Osteocyte (in vitro differentiated cells): ENCODE data around the gene PCSK7. TPM values are rescaled to one million over a fixed set of nuclear protein-coding genes. Genes with fewer than 3 reads are reported as not detected.

Experiments
- DNase-seq: peaks from one replicate; pipeline ENCODE4 v3.0.0; 2021; ENCODE audit warnings: mixed read lengths; ENCODE audit not compliant: unreplicated experiment; ENCODE audit errors: extremely low spot score
- H3K27ac Mint-ChIP-seq: one replicate; pipeline ENCODE4 v1.8.0; 2021; ENCODE audit warnings: mild to moderate bottlenecking, mixed read lengths; ENCODE audit not compliant: unreplicated experiment
- H3K27me3 Mint-ChIP-seq: one replicate; pipeline ENCODE4 v1.8.0; 2021; ENCODE audit warnings: mixed read lengths; ENCODE audit not compliant: unreplicated experiment
- H3K36me3 Mint-ChIP-seq: one replicate; pipeline ENCODE4 v1.8.0; 2021; ENCODE audit warnings: mixed read lengths; ENCODE audit not compliant: unreplicated experiment
- H3K4me1 Mint-ChIP-seq: one replicate; pipeline ENCODE4 v1.8.0; 2021; ENCODE audit warnings: mixed read lengths; ENCODE audit not compliant: unreplicated experiment
- H3K4me3 Mint-ChIP-seq: one replicate; pipeline ENCODE4 v1.8.0; 2021; ENCODE audit warnings: mild to moderate bottlenecking, moderate library complexity, mixed read lengths; ENCODE audit not compliant: unreplicated experiment
- H3K9me3 Mint-ChIP-seq: one replicate; pipeline ENCODE4 v1.8.0; 2021; ENCODE audit warnings: mixed read lengths; ENCODE audit not compliant: unreplicated experiment
- total RNA-seq: library from RNA; stranded (reverse); gene quantifications from 2 replicates; pipeline ENCODE4 v1.2.1, GENCODE V29; 2021
- TF ChIP-seq, protein P1 (sequence below): fragments of 200-600 bp; sonication (generic); IDR thresholded peaks from 2 replicates; pipeline ENCODE4 v1.5.0; 2021; ENCODE audit warnings: antibody characterized with exemption, mild to moderate bottlenecking, moderate library complexity

Gene PCSK7
- total RNA-seq, 1 donor from 2014 or later = 65.0 TPM

- H3K27me3 Mint-ChIP-seq = no peaks in the 10 kb centered on the region
- DNase-seq = no peak
- no peak overlapping the region for H3K4me3 Mint-ChIP-seq
- peak overlapping the region; percentile 47 for H3K27ac Mint-ChIP-seq
- TF ChIP-seq, protein P1, sequence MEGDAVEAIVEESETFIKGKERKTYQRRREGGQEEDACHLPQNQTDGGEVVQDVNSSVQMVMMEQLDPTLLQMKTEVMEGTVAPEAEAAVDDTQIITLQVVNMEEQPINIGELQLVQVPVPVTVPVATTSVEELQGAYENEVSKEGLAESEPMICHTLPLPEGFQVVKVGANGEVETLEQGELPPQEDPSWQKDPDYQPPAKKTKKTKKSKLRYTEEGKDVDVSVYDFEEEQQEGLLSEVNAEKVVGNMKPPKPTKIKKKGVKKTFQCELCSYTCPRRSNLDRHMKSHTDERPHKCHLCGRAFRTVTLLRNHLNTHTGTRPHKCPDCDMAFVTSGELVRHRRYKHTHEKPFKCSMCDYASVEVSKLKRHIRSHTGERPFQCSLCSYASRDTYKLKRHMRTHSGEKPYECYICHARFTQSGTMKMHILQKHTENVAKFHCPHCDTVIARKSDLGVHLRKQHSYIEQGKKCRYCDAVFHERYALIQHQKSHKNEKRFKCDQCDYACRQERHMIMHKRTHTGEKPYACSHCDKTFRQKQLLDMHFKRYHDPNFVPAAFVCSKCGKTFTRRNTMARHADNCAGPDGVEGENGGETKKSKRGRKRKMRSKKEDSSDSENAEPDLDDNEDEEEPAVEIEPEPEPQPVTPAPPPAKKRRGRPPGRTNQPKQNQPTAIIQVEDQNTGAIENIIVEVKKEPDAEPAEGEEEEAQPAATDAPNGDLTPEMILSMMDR = no peak
- H3K36me3 Mint-ChIP-seq = peaks cover 20% of the 10 kb centered on the region
- no peaks in the 10 kb centered on the region for H3K9me3 Mint-ChIP-seq
- H3K4me1 Mint-ChIP-seq = peaks cover 40% of the 10 kb centered on the region
These were observed 7.9 kb downstream of the PCSK7 start for GRCh38 chr11:117223741-117224689.

- H3K36me3 Mint-ChIP-seq = peaks cover 23% of the 10 kb centered on the region
- H3K9me3 Mint-ChIP-seq = no peaks in the 10 kb centered on the region
- no peak for DNase-seq
- H3K4me1 Mint-ChIP-seq = peaks cover 48% of the 10 kb centered on the region
- H3K4me3 Mint-ChIP-seq = no peak overlapping the region
- H3K27ac Mint-ChIP-seq = peak overlapping the region; percentile 87
- no peaks in the 10 kb centered on the region for H3K27me3 Mint-ChIP-seq
- TF ChIP-seq, protein P1 = no peak
These were observed 8.7 kb downstream of the PCSK7 start for GRCh38 chr11:117222991-117223740.

DNA sequence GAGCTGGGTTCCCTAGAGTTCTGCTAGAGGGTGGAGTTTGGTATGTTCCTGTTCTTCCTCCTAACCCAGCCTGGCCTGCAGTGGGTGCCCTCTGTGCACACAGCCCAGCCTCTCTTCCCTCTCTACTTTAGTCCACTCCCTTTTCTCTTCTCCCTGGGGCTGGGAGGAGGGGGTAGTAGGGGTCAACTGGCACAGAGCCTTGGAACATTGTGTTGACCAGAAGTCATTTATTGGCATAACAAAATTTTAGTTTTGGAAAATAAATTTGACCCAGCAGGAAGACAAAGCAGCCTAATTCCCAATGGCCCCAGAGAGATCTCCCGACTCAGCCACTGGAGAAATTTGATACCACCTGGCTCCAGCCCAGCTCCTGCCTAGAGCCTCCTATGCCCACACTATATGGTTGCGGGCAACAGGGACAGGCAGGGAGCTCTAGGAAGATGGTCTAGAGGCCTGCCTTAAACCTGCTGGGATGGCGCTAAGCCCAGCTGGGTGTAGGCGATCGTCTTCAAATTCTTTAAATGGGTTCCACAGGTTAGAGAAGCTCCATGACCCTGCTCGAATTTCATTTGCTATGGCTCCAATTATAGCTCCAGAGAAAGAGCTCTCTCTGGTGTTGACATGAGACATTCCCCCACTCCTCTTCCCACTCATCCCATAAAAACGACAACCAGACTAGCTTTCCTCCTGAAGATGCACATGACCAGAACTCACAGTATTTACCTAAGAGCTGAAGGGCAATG, 9.9 kb downstream of the PCSK7 start:
- Mint-ChIP-seq H3K27me3 (no peaks in the 10 kb centered on the region), H3K27ac (peak overlapping the region; percentile 87), H3K9me3 (no peaks in the 10 kb centered on the region), H3K4me1 (peaks cover 61% of the 10 kb centered on the region), H3K36me3 (peaks cover 25% of the 10 kb centered on the region), H3K4me3 (no peak overlapping the region)
- TF ChIP-seq, protein P1 = peak; percentile 28
- DNase-seq = peak; percentile 90

DNA sequence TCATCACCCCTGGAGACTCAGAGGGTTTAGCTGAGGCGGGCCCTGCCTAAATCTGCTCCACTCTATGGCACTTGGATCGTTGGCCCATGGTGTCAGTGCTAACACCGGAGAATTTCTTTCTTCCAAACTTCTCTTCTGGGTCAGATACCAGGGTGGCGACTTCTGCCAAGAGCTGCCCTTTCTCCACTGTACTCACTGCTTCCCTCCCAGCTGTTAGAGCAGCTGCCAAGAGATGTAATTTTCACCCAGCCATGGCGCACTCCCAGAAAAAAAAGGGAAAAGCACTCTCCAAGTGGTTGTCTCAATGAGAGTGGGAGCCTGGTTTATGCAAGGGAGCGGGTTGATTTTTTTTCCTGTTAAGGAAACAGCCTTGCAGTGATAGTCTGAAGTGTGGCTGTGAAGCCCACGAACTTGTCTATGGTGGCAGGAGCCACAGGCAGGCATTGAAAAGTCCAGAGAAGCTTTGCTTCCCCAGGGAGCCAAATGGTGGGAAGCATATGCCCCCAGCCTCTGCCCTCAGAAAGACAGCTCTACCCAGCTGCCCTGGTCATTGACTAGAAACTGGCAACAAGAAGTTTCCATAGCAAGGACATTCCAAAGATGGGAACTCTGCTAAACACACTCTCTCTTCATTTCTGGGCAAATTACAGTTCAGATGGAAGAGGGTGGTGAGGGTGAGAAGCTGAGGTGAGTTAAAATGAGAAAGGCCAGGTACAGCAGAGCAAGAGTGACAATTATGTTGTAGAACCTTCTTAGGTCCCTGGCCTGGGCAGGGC, 10.7 kb downstream of the PCSK7 start:
- peaks cover 19% of the 10 kb centered on the region for H3K36me3 Mint-ChIP-seq
- TF ChIP-seq, protein P1 = no peak
- H3K4me1 Mint-ChIP-seq = peaks cover 63% of the 10 kb centered on the region
- H3K9me3 Mint-ChIP-seq = no peaks in the 10 kb centered on the region
- peak overlapping the region; percentile 87 for H3K27ac Mint-ChIP-seq
- DNase-seq = no peak
- H3K4me3 Mint-ChIP-seq = no peak overlapping the region
- no peaks in the 10 kb centered on the region for H3K27me3 Mint-ChIP-seq
